ENCODE results near the gene PLA2G1B.
A peak's percentile ranks its signal among the peaks of the same experiment; 100 is the strongest.

The PLA2G1B gene

DNA sequence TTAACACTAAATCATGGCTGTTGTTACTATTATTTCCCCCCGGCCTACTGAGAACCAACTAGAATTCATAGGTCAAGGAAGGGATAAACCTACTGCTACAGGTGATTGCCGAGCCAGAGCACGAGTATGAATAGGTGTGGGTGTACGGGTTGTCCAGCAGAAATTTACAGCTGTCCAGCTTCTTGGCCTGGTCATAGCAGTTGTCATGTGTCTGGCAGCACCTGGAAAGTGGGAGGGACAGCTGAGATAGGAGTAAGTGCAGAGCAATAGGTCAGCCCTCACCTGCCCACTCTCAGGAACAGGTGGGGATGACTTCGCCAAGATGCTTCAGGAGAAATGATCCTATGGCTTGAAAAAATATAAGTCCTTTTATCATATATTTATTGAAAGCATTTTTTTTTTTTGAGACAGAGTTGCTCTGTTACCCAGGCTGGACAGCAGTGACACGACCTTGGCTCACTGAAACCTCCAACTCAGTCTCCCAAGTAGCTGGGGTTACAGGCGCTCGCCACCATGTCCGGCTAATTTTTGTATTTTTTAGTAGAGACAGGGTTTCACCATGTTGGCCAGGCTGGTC is 2.6 kb downstream of the PLA2G1B start:
- DNase-seq (ENCODE audit: low read depth in 2 of 2) = no peak

DNA sequence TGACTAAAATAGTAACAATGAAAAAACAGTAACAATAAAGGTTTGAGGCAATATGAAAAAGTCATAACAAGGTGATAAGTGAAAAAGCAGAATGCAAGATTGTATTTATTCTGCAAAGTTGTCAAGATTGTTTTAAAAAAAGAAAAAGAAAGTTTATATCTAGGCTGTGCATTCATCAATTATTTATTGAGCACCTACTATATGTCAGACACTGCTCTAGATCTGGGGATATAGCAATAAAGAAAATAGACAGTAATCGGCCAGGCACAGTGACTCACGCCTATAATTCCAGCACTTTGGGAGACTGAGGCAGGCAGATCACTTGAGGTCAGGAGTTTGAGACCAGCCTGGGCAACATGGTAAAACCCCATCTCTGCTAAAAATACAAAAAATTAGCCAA is 3.8 kb downstream of the PLA2G1B start:
- DNase-seq (ENCODE audit: low read depth in 2 of 2) = no peak

DNA sequence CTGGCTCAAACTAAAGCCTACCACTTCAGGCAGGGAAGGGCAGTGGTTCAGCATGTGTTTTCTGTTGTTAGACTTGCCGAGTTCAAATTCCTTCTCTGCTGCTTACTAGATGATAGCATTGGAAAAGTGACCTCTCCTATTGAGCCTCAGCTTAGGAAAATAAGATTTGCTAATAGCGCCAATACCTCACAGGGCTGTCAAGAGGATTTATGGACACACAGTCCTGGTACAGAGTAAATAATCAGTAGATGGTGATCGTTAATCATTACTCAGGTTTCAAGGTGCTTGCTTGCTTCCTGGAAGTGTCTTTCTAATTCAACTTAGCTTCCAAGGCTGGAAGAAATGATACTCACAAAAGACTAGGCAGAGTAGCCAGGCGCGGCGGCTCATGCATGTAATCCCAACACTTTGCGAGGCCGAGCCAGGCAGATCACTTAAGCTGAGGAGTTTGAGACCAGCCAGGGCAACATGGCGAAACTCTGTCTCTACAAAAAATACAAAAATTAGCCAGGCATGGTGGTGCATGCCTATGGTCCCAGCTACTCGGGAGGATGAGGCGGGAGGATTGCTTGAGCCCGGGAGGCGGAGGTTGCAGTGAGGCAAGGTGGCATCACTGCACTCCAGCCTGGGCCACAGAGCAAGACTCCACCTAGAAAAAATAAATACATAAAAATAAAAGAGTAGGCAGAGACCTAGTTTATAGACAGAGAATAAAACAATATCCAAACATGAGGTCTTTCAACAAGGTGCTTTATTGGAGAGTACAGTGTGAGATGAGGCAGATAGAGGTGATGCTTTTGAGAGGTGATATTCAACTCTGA is 6.0 kb downstream of the PLA2G1B start:
- DNase-seq (ENCODE audit: low read depth in 2 of 2) = no peak

DNA sequence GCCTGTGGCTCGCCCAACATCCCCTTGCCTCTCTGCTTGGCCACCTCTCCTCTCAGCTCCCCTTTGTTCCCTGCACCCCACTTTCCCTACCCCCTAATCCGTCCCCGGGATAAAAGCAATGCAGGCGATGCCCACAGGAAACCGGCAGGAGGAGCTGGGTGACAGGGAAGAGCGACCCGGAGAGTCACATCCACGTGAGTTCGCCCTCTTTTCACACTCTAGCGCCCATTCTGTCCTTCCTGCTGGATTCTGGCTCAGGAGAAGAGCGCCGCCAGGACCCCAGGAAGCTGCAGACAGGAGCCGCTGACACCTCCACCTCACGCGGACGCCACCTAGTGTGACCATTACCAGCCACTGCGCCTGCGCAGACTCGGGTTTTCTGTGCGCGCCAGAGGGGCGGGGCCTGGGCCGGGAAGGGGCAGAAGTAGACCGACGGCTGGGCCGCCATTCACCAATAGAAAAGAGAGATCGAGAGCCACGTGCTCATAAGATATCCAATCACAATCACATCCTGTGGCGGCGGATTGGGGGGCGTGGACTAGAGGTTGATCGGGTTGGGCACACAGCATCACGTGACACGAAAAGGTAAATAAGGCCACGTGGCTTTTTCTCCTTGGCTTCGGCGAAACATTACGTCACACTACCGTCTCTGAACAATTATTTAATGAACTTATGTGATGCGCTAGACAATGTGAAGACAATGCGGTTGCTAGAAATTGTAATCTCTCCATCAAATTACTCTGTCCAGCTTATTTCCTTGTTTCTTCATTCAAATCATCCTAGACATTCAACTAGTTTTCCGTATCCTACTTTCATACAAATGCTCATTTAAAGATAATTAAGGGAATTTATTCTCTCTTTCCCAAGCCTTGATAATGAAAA is 10.1 kb downstream of the PLA2G1B start:
- DNase-seq (ENCODE audit: low read depth in 2 of 2) = peak; percentile 100

DNA sequence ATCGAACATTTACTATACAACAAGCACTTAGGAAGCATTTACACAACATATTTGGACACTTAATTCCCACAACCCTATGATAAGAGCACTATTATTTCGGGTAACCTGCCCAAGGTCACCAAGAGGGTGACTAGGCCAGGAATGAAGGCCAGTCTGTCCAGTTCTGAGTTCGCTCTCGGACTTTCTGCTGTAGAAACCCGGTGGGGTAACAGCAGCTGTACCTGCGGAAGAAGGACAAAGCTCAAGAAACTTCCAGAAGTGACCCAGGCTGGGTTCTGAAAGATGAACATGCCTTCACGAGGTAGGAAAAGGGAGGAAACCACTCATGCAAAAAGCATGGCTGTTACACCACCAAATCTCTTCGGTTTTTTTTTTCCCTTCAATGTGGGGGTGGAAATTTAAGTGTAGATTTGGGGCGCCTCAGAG is 10.8 kb downstream of the PLA2G1B start:
- DNase-seq (ENCODE audit: low read depth in 2 of 2) = no peak

DNA sequence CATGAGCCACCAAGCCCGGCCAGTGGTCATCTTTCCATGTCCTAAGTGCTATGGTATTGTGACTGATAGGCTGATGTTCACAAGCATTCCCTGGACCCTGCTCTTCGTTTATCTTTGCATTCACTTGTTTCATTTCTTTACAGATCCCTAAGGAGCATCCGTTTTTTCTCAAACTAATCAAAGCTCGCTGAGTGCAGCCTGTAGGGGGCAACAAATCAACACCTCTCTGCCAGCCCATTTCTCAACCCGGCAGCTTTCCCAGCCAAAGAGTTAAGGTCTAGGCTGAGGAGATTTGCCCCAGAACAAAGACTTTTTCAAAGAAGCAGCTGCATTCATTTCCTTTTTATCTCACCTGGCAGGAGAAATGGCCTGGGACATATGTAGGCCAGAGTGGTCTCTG is 13.4 kb downstream of the PLA2G1B start:
- DNase-seq (ENCODE audit: low read depth in 2 of 2) = no peak

DNA sequence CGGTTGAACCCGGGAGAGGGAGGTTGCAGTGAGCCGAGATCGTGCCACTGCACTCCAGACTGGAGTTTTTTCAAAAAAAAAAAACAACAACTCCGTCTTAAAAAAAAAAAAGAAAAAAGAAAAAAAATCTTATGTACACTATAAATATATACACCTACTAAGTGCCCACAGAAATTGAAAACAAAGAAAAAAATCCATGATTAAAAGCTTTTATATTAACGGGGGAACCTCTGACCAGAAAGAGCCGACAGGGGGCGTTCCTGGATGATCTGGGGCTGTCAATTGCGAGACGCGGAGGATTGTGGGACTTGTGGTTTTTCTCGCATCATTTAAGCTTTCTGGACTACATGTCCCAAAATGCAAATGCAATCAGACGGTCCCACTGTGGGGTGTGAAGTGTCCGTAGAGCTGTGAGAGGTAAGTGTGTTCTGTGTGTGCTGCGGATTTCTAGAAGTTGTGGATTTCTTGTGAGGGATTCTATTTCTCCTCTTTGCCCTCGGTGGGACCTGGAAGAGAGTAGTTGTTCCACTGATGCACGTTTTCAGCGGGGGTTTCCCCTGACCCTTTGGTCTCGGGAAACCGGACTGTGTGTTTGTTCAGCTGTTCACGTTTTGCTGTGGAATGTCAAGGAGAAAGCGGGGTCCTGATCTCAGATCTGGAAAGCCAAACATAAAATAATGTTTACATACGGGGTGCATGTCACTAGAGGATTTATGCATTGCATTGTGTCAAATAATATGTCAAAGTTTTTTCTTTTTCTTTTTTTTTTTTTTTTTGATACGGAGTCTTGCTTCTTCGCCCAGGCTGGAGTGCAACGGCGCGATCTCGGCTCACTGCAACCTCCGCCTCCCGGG is 25.4 kb downstream of the PLA2G1B start, which contains the start of gene SIRT4:
Gene SIRT4 (plus strand): TSS at position 360 of the 854 bp plus-strand sequence. CDS start 1,241 bp downstream, outside the sequence.
- DNase-seq (ENCODE audit: low read depth in 2 of 2) = peak; percentile 68 to 82

DNA sequence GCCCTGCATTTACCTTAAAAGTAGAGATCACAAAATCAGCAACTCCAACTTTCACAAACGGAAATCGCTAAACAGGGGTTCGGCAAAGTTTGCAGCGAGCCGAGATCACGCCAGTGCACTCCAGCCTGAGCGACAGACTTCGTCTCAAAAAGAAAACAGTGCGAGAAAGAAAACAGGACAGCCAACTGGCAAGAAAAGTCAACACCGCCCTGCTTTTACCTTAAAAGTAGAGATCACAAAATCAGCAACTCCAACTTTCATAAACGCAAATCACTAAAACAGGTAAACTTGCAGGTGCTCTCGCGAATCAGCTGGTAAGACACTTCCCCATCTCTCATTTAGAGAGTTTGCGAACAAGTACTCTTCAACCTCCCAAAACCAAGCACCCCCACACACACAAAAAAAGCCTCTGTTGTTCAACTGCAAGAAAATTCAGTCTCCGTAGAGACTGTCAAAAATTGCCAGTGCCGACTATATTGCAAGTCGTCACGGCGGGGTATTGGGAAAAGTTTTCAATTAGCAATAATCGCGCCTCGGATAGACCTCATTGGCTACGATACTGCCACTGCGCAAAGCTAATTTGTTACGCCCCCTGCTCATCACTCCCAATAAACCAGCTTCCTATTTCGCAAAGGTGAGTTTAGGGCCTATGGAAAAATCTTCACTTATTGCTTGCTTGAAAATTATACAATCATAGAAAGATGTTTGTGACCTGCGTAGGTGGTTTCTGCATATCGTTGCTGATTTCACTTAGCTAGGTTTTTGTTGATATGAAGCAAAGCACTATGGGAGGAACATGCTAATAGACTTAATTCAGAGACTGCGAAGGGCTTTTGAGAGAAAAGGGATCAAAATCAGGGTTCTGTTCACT is 34.7 kb downstream of the PLA2G1B start, which contains the start of gene RNU4-1:
Gene RNU4-1 (minus strand): TSS at position 577 of the 871 bp plus-strand sequence.
- DNase-seq (ENCODE audit: low read depth in 2 of 2) = peak in 1 of 2 donors; percentile 57

DNA sequence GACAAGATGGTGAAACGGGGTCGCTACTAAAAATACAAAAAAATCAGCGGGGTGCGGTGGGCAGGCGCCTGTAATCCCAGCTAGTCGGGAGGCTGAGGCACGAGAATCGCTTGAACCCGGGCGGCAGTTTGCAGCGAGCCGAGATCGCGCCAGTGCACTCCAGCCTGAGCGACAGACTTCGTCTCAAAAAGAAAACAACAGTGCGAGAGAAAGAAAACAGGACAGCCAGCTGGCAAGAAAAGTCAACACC is 35.2 kb downstream of the PLA2G1B start:
- DNase-seq (ENCODE audit: low read depth in 2 of 2) = no peak

DNA sequence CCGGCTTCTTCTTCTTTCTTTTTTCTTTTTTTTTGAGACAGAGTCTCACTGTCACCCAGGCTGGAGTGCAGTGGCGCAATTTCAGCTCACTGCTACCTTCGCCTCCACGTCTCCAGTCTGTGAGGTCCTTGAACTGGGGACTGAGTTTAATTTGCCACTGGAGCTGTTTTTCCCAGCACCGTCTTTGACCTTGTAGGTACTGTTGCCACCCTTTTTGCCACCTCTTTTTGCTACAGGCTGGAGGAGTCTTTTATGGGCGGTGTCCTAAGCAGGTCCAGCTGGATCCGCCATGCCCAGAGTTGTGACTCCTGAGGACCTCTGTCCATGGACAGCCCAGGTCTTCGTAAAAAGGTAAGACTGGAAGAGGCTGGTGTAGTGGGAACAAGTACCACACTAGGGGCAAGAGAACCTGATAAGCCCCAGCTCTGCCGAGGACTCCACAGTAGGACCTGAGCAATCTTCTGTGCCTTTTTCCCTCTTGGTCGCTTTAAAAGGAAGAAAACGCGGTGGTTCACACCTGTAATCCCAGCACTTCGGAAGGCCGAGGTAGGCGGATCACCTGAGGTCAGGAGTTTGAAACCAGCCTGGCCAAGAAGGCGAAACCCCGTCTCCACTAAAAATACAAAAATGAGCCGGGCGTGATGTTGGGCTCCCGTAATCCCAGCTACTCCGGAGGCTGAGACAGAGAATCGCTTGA is 36.8 kb downstream of the PLA2G1B start:
- DNase-seq (ENCODE audit: low read depth in 2 of 2) = no peak

DNA sequence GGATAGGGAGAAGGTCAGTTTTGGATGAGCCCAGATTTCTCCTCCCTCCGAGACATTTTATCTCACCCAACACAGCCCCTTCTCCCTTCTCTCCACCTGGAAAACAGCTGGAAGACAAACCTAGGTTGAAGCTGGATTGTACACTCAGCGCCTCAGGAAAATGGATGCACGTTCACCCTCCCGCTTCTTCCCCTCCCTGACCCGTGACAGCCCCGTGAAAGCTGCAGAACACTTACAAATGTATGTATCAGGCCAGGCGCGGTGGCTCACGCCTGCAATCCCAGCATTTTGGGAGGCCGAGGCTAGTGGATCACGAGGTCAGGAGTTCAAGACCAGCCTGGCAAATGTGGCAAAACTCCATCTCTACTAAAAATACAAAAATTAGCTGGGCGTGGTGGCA is 40.1 kb downstream of the PLA2G1B start:
- no peak for DNase-seq (ENCODE audit: low read depth in 2 of 2)

DNA sequence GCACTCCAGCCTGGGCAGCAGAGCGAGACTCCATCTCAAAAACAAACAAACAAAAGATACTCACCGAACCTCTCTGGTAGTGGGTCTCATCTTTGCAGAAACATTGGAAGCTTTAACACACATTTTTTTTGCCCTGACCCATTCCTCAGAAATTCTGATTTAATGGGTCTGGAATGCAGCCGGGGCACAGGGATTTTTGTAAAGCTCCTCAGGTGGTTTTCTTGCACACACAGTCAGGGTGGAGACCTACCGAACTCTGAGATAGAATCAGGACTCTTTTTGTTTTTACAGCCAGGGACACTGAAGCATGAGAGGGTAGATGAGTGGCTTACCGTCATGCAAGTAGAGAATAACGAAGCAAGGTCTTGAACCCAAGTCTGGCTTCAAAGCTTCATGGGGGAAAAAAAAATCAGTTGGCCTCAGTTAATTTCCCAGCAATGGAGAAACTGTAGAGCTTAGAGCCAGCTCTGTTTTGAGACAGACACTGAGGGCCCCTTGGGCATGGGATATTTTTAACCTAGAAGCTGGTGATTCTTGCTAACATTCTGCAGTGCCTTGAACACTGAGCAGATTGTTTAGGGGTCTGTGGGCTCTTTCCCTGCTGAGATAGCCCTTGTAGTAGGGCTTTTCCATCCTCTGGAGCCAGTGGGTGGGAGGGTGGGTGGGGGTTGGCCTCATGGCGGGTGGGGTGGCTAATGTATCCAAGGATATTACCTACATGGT is 40.6 kb downstream of the PLA2G1B start:
- no peak for DNase-seq (ENCODE audit: low read depth in 2 of 2)

DNA sequence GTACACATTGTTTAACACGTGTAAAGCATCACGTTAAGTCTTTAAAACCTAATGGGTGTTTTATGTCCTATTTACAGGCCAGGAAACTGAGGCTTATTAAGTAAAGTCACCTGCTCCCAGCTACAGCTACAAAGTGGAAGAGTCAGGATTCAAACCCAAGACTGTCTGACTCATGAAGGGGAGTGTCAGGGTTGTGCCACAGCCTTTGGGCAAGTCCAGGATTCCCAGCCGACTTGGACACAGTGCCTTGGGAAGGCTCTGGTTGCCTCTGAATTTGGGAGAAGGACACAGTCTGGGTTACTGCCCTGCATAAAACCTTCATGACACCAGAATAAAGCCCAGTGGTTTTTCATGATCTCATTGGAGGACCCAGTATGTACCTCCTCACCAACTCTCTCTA is 43.2 kb downstream of the PLA2G1B start:
- DNase-seq (ENCODE audit: low read depth in 2 of 2) = no peak

DNA sequence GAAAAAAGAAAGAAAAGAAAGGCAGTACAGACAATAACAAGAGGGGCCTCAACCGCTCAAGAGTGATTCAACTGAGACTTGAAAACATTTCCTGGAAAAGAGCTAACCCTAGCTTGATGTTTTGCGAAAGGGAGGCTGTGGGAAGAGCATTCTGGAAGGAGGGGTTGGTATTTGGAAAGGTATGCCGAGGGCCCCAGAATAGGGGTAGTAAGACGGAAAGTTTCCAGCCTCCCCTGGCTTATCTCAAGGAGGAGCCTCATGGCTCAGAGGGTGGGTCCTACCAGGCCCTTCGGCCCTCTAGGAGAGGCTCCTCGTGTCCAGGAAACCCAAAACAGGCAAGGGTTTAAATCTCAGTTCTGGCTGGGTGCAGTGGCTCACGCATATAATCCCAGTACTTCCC is 44.3 kb downstream of the PLA2G1B start:
- no peak for DNase-seq (ENCODE audit: low read depth in 2 of 2)

DNA sequence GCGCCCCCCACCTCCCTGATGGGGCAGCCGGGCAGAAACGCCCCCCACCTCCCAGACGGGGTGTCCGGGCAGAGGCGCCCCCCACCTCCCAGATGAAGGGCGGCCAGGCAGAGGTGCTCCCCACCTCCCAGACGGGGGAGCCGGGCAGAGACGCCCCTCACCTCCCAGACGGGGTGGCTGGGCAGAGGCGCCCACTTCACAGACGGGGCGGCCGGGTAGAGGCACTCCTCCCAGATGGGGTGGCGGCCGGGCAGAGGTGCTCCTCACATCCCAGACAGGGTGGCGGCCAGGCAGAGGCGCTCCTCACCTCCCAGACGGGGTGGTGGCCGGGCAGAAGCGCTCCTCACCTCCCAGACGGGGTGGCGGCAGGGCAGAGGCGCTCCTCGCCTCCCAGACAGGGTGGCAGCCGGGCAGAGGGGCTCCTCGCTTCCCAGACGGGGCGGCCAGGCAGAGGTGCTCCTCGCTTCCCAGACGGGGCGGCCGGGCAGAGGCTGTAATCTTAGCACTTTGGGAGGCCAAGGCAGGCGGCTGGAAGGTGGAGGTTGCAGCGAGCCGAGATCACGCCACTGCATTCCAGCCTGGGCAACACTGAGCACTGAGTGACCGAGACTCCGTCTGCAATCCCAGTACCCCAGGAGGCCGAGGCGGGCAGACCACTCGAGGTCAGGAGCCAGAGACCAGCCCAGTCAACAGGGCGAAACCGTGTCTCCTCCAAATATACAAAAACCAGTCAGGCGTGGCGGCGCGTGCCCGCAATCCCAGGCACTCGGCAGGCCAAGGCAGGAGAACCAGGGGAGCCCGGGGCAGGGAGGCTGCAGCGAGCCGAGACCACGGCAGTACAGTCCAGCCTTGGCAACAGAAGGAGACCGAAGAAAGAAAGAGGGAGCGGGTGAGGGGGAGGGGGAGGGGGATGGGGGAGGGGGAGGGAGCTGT is 49.2 kb downstream of the PLA2G1B start:
- no peak for DNase-seq (ENCODE audit: low read depth in 2 of 2)

DNA sequence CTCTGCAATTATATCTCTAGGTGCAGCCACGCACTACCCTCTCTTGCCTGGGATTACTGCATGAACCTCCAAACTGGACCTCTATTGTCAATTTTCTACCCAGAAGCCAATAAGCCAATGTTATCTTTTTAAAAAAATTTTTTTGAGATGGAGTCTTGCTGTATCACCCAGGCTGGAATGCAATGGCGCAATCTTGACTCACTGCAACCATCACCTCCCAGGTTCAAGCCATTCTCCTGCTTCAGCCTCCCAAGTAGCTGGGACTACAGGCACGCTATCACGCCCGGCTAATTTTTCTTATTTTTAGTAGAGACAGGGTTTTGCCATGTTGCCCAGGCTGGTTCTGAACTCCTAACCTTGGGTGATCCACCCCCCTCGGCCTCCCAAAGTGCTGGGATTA is 50.8 kb downstream of the PLA2G1B start:
- no peak for DNase-seq (ENCODE audit: low read depth in 2 of 2)
